ENCODE measurements around the gene RCN2.

RCN2 gene

DNA sequence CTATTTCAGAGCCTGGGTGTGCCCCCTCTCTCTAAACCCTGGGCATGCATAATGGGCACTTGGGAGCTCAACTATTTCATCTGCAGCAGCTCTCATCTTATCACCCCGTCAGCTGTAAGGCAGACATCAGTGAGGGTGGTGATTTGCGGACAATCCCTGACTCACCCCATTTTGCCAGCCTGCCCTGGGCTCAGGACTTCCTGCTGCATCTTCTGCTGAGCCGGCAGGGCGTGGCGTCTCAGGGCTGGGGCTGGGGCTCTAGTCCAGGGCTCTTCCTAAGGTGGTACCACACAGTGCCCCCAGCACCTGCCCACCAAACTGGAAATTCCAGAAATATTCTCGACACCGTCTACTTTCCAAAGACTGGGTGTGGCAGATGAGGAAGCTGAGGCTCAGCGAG is 62.5 kb downstream of the RCN2 start:
- H3K27ac ChIP-seq: no peak overlapping the region
- no peak for TF ChIP-seq ZFX (IDR thresholded peaks at IDR 0.05)
- TF ChIP-seq, protein P1, sequence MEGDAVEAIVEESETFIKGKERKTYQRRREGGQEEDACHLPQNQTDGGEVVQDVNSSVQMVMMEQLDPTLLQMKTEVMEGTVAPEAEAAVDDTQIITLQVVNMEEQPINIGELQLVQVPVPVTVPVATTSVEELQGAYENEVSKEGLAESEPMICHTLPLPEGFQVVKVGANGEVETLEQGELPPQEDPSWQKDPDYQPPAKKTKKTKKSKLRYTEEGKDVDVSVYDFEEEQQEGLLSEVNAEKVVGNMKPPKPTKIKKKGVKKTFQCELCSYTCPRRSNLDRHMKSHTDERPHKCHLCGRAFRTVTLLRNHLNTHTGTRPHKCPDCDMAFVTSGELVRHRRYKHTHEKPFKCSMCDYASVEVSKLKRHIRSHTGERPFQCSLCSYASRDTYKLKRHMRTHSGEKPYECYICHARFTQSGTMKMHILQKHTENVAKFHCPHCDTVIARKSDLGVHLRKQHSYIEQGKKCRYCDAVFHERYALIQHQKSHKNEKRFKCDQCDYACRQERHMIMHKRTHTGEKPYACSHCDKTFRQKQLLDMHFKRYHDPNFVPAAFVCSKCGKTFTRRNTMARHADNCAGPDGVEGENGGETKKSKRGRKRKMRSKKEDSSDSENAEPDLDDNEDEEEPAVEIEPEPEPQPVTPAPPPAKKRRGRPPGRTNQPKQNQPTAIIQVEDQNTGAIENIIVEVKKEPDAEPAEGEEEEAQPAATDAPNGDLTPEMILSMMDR (conservative IDR thresholded peaks at IDR 0.05): no peak

DNA sequence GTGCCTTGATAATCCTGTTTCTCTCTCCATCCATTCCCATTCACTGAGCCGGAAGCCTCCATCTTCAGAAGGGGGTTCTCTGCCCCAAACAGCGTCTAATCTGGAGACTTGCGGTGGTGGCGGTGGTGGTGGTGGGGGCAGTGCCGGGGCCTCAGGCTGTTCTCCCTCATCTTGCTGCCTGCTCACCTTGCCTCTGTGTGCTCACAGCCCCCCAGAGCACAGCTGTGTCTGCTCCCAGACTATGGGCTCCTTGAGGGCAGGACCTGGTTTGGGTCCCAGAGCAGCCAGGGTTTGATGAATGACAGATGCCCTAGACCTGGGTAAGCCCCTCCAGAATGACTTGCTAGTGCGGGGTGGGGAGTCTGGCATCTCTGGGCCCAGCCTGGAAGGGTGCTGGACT is 62.9 kb downstream of the RCN2 start:
- no peak for TF ChIP-seq ZFX (IDR thresholded peaks at IDR 0.05)
- TF ChIP-seq, protein P1 (conservative IDR thresholded peaks at IDR 0.05): no peak
- H3K27ac ChIP-seq: no peak overlapping the region

DNA sequence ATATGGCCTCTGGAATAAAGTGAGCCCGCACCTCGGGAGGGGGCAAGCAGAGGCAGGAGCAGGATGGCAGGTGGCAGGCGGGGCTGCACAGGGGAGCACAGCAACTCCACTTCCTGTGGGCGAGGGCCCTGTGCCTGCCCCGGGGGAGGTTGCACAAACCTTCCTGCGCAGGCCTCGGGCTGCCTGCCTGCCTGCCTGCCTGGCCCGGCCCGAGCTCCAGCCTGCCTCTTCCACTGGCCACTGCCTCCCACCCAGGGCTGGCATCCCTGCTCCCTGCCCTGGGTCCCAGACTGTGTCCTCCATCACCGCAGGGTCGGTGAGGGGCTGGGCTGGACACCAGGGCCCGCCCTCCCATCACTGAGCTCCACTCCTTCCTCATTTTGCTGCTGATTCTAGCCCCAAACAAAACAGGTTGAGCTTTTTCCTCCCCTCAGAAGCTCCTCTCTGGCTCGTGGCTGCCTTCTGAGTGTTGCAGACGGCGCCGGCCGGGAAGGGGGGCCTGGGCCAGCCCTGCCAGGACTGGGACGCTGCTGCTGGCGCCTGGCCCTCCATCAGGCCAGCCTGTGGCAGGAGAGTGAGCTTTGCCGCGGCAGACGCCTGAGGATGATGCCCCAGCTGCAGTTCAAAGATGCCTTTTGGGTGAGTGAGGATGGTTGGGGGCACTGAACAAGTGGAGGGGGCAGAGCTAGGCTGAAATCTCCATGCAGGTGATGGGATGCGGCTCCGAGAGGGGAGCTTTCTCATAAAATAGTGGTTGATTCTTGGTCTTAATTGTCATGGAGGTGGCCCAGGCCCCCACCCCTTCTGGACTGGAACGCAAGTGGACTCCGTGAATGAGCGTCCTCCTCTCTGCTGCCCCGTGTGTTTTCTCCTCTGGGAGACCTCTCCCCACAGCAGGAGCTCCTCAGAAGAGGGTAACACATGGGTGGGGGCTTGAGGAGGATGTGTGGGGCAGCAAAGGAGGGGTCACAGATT is 63.7 kb downstream of the RCN2 start, which contains the start of gene PSTPIP1:
Gene PSTPIP1, plus strand, starts transcription at position 156 of the 975 bp plus-strand sequence. Its CDS starts 448 bp downstream, at position 604.
- no peak for TF ChIP-seq ZFX (IDR thresholded peaks at IDR 0.05)
- no peak within 1 kb of the TSS for H3K27ac ChIP-seq

DNA sequence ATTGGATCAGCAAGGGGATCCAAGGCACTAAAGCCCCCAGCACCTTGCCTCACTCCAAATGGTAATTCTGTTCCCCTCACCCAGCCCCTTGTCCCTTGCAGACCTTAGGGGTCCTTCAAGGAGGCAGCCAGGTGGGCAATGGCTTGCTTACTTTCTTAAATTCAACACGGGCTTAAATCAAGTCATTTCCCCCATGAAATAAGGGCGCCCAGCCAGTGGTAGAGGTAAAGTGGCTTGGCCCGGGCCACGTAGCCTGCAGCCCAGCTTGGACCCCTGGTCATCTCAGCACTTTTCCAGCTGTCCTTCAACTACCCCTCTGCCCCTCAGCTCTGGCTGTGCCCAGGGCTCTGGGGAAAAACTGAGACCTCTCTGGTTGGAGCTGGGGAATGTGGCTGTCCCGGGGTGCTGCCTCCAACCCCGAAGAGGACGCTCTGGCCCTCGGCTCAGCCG is 64.6 kb downstream of the RCN2 start:
- TF ChIP-seq ZFX (IDR thresholded peaks at IDR 0.05): no peak
- TF ChIP-seq, protein P1 (conservative IDR thresholded peaks at IDR 0.05): no peak
- no peak overlapping the region for H3K27ac ChIP-seq

DNA sequence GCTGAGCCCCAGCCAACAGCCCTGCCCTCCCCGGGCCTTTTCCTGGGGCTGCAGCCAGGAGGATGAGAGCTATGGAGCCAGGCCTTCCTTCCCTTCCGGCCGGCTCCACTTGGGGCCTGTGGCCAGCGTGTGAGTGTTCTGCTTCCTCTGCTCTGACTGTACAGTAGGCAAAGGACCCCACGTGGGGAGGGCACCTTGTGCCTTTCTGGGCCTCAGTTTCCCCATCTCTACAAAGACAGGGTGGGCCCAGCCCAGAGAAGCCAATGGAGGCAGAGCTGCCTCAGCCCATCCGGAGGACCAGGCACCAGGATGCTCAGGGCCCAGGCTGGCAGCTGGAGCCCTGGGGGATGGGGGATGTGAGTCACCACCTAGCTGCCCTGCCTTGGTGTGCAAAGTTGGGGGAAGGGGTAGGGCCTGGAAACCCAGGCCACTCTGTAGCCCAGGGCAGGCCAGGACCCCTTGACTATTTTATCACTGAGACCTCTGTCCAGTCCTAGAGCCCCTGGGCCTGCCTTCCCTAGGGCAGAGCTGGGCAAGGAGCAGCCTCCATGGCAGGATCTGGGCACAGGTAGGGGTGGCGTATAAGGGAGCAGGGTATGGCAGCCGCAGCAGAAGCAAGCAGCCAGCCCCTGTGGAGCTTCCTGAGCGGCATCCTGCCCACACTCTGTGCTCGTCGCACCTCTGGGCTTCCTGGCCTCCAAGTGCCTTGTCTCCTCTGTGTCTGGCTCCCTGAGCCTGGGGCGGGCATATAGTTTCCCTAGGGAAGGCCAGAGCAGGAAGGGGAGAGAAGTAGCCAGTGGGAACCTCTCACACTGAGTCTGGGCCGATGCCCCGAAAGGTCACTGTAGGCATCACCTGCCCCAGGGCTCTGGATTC is 65.2 kb downstream of the RCN2 start:
- no peak overlapping the region for H3K27ac ChIP-seq

DNA sequence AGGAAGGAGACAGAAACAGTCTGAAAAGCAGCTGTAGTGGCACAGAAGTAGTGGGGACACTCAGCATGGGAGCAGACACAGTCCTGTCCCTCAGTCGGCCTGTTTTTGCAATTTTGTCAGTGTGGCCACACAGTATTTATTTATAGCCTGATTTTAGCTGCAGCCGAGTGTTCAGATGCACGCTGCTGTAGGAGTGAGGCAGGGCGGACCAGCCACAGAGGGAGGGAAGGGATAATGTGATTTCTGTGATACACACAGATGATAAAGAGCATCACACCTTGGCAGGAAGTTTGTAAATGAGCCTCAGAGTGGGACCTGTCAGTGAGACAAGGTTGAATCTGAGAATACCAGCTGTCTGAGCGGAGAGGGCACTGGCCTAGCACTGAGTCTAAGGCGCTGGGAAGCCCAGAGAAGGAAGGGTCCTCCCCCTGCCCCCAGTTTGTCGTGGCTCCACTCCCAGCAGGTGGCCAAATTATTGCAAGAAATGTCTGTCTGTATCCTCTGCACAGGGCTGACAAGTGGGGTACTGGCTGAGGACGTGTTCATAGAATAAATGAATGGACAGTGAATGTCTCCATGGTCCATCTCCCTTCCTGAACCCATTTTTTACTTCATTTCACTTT is 67.2 kb downstream of the RCN2 start:
- H3K27ac ChIP-seq: no peak overlapping the region
- TF ChIP-seq, protein P1 (conservative IDR thresholded peaks at IDR 0.05): no peak
- no peak for TF ChIP-seq ZFX (IDR thresholded peaks at IDR 0.05)

More for the DNA sequence above, 65.2 kb downstream of the RCN2 start:
- no peak for TF ChIP-seq ZFX (IDR thresholded peaks at IDR 0.05)
- TF ChIP-seq, protein P1 (conservative IDR thresholded peaks at IDR 0.05): no peak

DNA sequence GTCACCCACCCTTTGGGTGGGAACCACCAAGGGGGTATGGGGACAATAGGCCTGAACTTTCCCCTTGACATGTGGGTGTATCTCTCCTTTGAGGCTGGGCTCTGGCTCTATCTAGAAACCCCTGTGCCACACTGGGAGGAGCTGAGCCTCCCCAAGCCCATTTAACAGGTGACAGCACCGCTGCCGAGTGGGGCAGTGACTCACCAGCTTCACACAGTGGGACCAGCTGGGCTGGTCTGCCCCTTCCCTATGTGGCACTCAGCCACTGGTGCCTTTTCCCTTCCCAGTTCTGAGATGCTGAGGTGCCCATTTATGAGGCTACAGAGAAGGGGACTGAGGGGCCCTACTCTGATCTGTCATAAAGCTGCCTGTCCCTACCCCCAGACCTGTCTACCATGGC is 68.4 kb downstream of the RCN2 start:
- H3K27ac ChIP-seq: no peak overlapping the region
- no peak for TF ChIP-seq ZFX (IDR thresholded peaks at IDR 0.05)
- TF ChIP-seq, protein P1 (conservative IDR thresholded peaks at IDR 0.05): no peak
